Measurements from ENCODE around the gene XRCC3. TPM values are rescaled to one million over a fixed set of nuclear protein-coding genes. Genes with fewer than 3 reads are reported as not detected.

Gene XRCC3
- total and polyA plus RNA-seq, 2 experiments from 2014 or later = 20.4 to 72.9 TPM

DNA sequence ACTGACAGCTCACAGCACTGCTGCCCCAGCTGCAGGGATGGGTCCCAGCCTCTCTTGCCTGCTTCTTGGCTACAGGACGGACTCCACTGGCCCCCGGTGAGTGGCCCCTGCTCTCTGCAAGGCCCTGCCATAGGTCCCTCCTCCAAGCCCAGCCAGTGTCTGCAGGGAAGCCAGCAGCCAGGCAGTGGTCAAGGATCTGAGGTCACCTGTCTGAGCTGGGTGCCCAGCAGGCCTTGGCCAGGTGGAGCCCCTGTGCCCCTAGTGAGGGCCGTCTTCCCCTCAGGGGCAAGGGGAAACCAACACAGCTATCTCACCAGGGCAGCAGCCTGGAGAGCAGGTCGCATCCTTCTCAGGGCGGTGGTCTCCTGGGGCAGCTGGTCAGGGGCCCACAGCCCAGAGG, 13.2 kb downstream of the XRCC3 start:
- Mint-ChIP-seq H3K4me1 (peaks cover 12% of the 10 kb centered on the region), H3K9me3 (no peaks in the 10 kb centered on the region; the same call in 2 of the 3 replicates), H3K27ac (no peak overlapping the region), H3K4me3 (no peak overlapping the region), H3K36me3 (ENCODE audit: low read depth) (peaks cover 46% of the 10 kb centered on the region), H3K27me3 (ENCODE audit: insufficient read depth, low read depth, poor library complexity) (peaks cover 34% of the 10 kb centered on the region)
- Histone ChIP-seq H3K79me2 (replicated peaks; ENCODE audit: insufficient read depth) (no peaks in the 10 kb centered on the region), H3K4me2 (no peak overlapping the region), H2AFZ (no peak overlapping the region), H3F3A (replicated peaks; ENCODE audit: low read depth) (peaks cover 6% of the 10 kb centered on the region), H3K4me3 (no peak overlapping the region), H3K27me3 (ENCODE audit: insufficient read depth) (no peaks in the 10 kb centered on the region), H3K9me2 (ENCODE audit: insufficient read depth) (no peaks in the 10 kb centered on the region), H4K20me1 (replicated peaks; ENCODE audit: insufficient read depth) (peaks cover 8% of the 10 kb centered on the region), H3K4me1 (ENCODE audit: insufficient read depth) (peaks cover under 1% of the 10 kb centered on the region; the same call in 1 of the 2 replicates), H3K36me3 (ENCODE audit: insufficient read depth) (no peaks in the 10 kb centered on the region; the same call in 1 of the 2 replicates), H3K27ac (ENCODE audit: low read depth) (no peak overlapping the region)
- ATAC-seq (no peak), DNase-seq (ENCODE audit: low spot score) (no peak)
- no peak for TF ChIP-seq ZNF114 (CRISPR knock-in tag; IDR thresholded peaks at IDR 0.05)
- no peak for TF ChIP-seq EZH2 (IDR thresholded peaks at IDR 0.05; ENCODE audit: low read depth, unreplicated experiment)
- no peak for TF ChIP-seq EZH2phosphoT487 (IDR thresholded peaks at IDR 0.05; ENCODE audit: unreplicated experiment)
- TF ChIP-seq POLR2AphosphoS5 (IDR thresholded peaks at IDR 0.05; ENCODE audit: low read depth) = no peak
- no peak for TF ChIP-seq JUNB (IDR thresholded peaks at IDR 0.05; ENCODE audit: unreplicated experiment)
- TF ChIP-seq NANOG (IDR thresholded peaks at IDR 0.05; ENCODE audit: borderline replicate concordance) = no peak
- TF ChIP-seq ZNF331 (CRISPR knock-in tag; IDR thresholded peaks at IDR 0.05; ENCODE audit: low read depth) = no peak
- no peak for TF ChIP-seq CREB1 (CRISPR knock-in tag; IDR thresholded peaks at IDR 0.05; ENCODE audit: low read depth)
- TF ChIP-seq, protein P1, sequence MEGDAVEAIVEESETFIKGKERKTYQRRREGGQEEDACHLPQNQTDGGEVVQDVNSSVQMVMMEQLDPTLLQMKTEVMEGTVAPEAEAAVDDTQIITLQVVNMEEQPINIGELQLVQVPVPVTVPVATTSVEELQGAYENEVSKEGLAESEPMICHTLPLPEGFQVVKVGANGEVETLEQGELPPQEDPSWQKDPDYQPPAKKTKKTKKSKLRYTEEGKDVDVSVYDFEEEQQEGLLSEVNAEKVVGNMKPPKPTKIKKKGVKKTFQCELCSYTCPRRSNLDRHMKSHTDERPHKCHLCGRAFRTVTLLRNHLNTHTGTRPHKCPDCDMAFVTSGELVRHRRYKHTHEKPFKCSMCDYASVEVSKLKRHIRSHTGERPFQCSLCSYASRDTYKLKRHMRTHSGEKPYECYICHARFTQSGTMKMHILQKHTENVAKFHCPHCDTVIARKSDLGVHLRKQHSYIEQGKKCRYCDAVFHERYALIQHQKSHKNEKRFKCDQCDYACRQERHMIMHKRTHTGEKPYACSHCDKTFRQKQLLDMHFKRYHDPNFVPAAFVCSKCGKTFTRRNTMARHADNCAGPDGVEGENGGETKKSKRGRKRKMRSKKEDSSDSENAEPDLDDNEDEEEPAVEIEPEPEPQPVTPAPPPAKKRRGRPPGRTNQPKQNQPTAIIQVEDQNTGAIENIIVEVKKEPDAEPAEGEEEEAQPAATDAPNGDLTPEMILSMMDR (conservative IDR thresholded peaks at IDR 0.05; ENCODE audit: low read depth in 2 of 2) = no peak
- no peak for TF ChIP-seq STAT1 (IDR thresholded peaks at IDR 0.05; ENCODE audit: unreplicated experiment)
- TF ChIP-seq, protein P2, sequence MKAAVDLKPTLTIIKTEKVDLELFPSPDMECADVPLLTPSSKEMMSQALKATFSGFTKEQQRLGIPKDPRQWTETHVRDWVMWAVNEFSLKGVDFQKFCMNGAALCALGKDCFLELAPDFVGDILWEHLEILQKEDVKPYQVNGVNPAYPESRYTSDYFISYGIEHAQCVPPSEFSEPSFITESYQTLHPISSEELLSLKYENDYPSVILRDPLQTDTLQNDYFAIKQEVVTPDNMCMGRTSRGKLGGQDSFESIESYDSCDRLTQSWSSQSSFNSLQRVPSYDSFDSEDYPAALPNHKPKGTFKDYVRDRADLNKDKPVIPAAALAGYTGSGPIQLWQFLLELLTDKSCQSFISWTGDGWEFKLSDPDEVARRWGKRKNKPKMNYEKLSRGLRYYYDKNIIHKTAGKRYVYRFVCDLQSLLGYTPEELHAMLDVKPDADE (IDR thresholded peaks at IDR 0.05) = no peak
- TF ChIP-seq, protein P3, sequence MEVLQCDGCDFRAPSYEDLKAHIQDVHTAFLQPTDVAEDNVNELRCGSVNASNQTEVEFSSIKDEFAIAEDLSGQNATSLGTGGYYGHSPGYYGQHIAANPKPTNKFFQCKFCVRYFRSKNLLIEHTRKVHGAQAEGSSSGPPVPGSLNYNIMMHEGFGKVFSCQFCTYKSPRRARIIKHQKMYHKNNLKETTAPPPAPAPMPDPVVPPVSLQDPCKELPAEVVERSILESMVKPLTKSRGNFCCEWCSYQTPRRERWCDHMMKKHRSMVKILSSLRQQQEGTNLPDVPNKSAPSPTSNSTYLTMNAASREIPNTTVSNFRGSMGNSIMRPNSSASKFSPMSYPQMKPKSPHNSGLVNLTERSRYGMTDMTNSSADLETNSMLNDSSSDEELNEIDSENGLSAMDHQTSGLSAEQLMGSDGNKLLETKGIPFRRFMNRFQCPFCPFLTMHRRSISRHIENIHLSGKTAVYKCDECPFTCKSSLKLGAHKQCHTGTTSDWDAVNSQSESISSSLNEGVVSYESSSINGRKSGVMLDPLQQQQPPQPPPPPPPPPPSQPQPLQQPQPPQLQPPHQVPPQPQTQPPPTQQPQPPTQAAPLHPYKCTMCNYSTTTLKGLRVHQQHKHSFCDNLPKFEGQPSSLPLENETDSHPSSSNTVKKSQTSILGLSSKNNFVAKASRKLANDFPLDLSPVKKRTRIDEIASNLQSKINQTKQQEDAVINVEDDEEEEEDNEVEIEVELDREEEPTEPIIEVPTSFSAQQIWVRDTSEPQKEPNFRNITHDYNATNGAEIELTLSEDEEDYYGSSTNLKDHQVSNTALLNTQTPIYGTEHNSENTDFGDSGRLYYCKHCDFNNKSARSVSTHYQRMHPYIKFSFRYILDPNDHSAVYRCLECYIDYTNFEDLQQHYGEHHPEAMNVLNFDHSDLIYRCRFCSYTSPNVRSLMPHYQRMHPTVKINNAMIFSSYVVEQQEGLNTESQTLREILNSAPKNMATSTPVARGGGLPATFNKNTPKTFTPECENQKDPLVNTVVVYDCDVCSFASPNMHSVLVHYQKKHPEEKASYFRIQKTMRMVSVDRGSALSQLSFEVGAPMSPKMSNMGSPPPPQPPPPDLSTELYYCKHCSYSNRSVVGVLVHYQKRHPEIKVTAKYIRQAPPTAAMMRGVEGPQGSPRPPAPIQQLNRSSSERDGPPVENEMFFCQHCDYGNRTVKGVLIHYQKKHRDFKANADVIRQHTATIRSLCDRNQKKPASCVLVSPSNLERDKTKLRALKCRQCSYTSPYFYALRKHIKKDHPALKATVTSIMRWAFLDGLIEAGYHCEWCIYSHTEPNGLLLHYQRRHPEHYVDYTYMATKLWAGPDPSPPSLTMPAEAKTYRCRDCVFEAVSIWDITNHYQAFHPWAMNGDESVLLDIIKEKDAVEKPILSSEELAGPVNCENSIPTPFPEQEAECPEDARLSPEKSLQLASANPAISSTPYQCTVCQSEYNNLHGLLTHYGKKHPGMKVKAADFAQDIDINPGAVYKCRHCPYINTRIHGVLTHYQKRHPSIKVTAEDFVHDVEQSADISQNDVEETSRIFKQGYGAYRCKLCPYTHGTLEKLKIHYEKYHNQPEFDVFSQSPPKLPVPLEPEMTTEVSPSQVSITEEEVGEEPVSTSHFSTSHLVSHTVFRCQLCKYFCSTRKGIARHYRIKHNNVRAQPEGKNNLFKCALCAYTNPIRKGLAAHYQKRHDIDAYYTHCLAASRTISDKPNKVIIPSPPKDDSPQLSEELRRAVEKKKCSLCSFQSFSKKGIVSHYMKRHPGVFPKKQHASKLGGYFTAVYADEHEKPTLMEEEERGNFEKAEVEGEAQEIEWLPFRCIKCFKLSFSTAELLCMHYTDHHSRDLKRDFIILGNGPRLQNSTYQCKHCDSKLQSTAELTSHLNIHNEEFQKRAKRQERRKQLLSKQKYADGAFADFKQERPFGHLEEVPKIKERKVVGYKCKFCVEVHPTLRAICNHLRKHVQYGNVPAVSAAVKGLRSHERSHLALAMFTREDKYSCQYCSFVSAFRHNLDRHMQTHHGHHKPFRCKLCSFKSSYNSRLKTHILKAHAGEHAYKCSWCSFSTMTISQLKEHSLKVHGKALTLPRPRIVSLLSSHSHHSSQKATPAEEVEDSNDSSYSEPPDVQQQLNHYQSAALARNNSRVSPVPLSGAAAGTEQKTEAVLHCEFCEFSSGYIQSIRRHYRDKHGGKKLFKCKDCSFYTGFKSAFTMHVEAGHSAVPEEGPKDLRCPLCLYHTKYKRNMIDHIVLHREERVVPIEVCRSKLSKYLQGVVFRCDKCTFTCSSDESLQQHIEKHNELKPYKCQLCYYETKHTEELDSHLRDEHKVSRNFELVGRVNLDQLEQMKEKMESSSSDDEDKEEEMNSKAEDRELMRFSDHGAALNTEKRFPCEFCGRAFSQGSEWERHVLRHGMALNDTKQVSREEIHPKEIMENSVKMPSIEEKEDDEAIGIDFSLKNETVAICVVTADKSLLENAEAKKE (CRISPR knock-in tag; IDR thresholded peaks at IDR 0.05) = no peak
- TF ChIP-seq, protein P4, sequence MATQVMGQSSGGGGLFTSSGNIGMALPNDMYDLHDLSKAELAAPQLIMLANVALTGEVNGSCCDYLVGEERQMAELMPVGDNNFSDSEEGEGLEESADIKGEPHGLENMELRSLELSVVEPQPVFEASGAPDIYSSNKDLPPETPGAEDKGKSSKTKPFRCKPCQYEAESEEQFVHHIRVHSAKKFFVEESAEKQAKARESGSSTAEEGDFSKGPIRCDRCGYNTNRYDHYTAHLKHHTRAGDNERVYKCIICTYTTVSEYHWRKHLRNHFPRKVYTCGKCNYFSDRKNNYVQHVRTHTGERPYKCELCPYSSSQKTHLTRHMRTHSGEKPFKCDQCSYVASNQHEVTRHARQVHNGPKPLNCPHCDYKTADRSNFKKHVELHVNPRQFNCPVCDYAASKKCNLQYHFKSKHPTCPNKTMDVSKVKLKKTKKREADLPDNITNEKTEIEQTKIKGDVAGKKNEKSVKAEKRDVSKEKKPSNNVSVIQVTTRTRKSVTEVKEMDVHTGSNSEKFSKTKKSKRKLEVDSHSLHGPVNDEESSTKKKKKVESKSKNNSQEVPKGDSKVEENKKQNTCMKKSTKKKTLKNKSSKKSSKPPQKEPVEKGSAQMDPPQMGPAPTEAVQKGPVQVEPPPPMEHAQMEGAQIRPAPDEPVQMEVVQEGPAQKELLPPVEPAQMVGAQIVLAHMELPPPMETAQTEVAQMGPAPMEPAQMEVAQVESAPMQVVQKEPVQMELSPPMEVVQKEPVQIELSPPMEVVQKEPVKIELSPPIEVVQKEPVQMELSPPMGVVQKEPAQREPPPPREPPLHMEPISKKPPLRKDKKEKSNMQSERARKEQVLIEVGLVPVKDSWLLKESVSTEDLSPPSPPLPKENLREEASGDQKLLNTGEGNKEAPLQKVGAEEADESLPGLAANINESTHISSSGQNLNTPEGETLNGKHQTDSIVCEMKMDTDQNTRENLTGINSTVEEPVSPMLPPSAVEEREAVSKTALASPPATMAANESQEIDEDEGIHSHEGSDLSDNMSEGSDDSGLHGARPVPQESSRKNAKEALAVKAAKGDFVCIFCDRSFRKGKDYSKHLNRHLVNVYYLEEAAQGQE (IDR thresholded peaks at IDR 0.05; ENCODE audit: unreplicated experiment) = no peak

Data from GM23338 (cell line).